ENCODE results near the gene ANKRD44.

Gene ANKRD44

DNA sequence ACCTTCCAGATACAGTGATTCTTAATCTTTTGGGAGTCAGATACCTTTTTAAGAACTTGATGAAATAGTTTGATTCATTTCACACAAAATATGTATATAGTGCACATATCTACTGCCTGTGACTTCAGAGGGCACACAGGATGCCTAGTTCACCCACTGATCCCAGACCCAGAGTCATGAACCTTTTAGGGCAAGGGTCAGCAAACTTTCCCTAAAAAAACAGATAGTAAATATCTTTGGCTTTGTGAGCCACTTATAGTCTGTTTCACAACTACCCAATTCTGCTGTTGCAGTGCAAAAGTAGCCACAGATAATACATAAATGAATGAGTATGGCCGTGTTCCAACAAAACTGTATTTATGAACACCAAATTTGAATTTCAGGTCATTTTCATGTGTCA lies 124.9 kb downstream of the ANKRD44 start:
- TF ChIP-seq, protein P1, sequence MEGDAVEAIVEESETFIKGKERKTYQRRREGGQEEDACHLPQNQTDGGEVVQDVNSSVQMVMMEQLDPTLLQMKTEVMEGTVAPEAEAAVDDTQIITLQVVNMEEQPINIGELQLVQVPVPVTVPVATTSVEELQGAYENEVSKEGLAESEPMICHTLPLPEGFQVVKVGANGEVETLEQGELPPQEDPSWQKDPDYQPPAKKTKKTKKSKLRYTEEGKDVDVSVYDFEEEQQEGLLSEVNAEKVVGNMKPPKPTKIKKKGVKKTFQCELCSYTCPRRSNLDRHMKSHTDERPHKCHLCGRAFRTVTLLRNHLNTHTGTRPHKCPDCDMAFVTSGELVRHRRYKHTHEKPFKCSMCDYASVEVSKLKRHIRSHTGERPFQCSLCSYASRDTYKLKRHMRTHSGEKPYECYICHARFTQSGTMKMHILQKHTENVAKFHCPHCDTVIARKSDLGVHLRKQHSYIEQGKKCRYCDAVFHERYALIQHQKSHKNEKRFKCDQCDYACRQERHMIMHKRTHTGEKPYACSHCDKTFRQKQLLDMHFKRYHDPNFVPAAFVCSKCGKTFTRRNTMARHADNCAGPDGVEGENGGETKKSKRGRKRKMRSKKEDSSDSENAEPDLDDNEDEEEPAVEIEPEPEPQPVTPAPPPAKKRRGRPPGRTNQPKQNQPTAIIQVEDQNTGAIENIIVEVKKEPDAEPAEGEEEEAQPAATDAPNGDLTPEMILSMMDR (IDR thresholded peaks at IDR 0.05; ENCODE audit: control extremely low read depth, extremely low read depth, low read depth, missing control alignments), result no peak
- POLR2A ChIA-PET, result no interaction called here
- DNase-seq (ENCODE audit: extremely low spot score), result no peak
- CTCF ChIA-PET, result interaction anchor here (1.5 to 5.5 kb wide), 2 partner anchors 15 to 72 kb away, joined by 5 to 54 read pairs; no protein-coding TSS in a partner anchor

DNA sequence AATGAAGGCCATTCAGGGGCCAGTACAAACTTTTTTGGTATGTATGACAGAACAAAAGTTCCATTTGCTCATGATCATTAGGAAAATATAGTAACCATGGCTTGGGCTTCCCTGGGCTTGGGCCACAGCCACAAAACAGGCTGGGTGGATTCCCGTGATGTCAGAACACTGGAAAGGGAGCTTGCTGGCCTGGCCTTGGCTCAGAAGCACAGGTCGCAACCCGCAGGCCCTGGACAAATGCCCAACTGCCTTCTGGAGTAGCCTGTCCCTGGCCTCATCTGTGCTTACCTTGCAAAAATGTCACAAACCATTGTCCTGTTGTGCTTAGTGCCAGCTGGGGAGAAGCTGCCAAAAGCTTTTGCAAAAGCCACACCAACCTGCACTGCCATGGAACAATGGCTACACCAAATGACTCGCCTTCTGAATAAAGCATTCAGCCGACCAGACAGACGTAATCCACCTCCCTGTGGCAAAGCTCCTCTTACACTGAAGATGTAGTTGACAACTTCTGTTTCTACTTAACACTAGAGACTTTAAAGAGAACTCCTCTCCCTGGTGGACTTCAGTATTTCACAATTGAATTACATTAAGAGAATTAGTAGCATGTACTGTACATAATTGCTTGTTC lies 125.5 kb downstream of the ANKRD44 start:
- ChIA-PET POLR2A (no interaction called here), CTCF (interaction anchor here (1.5 to 5.5 kb wide), 2 partner anchors 15 to 72 kb away, joined by 5 to 54 read pairs; no protein-coding TSS in a partner anchor)
- DNase-seq (ENCODE audit: extremely low spot score), result no peak
- TF ChIP-seq, protein P1 (IDR thresholded peaks at IDR 0.05; ENCODE audit: control extremely low read depth, extremely low read depth, low read depth, missing control alignments), result no peak

DNA sequence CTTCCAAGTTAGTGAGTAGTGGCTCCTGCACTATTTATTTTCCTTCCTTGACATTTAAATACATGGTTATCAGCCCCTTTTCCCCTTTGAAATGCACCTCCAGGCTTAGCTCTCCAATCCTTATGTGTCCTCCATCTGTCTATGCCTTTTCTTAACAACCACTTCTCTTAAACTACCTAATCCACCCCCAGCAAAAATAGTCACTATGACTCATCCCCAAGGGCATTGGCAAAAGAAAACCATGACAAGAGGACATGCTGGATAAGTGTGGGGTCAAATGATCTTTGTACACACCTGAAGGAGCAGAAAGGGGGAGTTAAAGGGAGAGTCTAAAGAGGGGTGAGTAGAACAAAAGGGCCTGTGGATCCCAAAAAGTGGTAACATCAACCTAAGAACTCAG lies 127.2 kb downstream of the ANKRD44 start:
- TF ChIP-seq, protein P1 (IDR thresholded peaks at IDR 0.05; ENCODE audit: control extremely low read depth, extremely low read depth, low read depth, missing control alignments), result no peak
- DNase-seq (ENCODE audit: extremely low spot score), result no peak
- ChIA-PET POLR2A (no interaction called here), CTCF (interaction anchor here (0.9 to 5.5 kb wide), 10 partner anchors 8 to 181 kb away, joined by 3 to 54 read pairs (median 4); no protein-coding TSS in a partner anchor)

DNA sequence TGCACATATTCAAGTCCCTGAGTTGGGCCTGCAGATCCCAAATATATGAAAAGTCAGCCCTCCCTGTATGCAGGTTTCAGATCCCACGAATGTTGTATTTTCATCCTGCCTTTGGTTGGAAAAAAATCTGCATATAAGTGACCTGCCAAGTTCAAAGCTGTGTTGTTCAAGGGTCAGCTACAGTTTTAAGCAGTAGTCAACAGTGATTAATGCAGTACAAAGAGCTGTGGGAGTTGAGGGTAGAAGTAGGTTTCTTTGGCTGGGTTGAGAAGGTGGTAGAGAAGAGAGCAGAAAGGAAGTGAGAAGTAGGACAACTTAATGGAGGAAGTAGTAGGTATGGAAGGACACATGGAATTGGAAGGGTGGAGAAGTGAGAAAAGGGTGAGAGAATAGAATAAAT lies 127.9 kb downstream of the ANKRD44 start:
- ChIA-PET CTCF (interaction anchor here (0.7 to 5.5 kb wide), 12 partner anchors 8 to 182 kb away, joined by 3 to 54 read pairs (median 4); no protein-coding TSS in a partner anchor), POLR2A (no interaction called here)
- DNase-seq (ENCODE audit: extremely low spot score), result no peak
- TF ChIP-seq, protein P1 (IDR thresholded peaks at IDR 0.05; ENCODE audit: control extremely low read depth, extremely low read depth, low read depth, missing control alignments), result no peak

DNA sequence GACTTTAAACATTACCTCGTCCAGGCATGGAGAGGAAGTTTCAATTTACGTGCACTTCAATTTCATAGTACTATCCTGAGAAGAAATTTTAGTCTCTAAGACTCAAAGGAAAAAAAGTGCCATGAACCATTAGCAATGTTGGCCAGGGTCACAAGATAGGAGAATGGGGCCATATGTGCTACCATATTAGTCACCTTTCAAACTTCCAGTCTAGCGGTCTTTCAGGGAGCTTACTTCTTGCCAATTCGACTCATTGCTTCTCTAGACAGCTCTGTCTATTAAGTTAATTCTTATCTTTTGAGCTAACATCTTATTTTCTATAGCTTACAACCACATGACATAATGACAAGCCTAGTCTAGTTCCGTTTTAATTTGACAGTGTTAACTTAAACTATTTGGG lies 129.1 kb downstream of the ANKRD44 start:
- CTCF ChIA-PET, result interaction anchor here (1.2 to 5.5 kb wide), 7 partner anchors 9 to 197 kb away, joined by 3 to 54 read pairs (median 4); no protein-coding TSS in a partner anchor
- no peak for DNase-seq (ENCODE audit: extremely low spot score)
- POLR2A ChIA-PET, result no interaction called here
- TF ChIP-seq, protein P1 (IDR thresholded peaks at IDR 0.05; ENCODE audit: control extremely low read depth, extremely low read depth, low read depth, missing control alignments), result no peak

DNA sequence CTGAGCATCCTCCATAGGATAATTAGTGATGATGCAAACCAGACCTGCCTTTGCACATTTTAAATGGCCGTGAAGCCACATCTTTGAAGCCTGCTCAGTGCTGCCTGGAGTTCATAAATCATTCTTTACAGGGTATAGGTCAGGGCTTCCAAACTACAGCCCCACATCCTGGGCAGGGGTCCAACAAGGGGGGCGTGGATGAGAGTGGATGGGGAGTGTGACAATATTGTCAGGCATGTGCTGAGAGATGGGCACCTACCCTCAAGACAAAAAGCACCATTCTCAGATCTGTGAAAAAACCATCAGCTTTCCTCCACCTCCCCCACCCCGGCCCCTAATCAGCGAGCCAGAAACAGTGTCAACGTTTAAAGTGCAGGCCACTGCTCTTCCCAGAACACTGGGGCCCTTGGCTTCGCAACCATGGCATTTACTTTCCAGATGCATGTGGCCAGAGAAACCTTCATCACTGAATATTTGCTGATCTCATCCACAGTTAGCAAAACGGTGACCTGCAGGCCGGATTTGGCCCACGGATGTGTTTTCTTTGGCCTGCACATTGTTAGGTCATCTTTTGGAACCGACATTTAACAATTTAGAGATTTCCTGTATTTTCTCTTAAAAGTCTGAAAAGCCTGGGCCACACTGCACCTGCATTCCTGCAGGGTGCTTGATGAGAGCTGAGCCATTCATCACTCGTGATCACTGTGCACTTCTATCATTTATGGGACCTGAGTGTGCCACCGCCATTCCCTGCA lies 130.7 kb downstream of the ANKRD44 start:
- ChIA-PET POLR2A (no interaction called here), CTCF (interaction anchor here (1.2 to 5.5 kb wide), 6 partner anchors 9 to 381 kb away, joined by 3 to 54 read pairs (median 16); partner anchors contain the start of gene GTF3C3)
- DNase-seq (ENCODE audit: extremely low spot score), result no peak

More for the DNA sequence above, 130.7 kb downstream of the ANKRD44 start:
- TF ChIP-seq, protein P1 (IDR thresholded peaks at IDR 0.05; ENCODE audit: control extremely low read depth, extremely low read depth, low read depth, missing control alignments), result no peak
